Spleen (tissue), 11 donors: ENCODE data around the gene RANBP17. TPM values are rescaled to one million over a fixed set of nuclear protein-coding genes. Genes with fewer than 3 reads are reported as not detected.
"Not testable (repeated sequence)": the region's sequence is repeated elsewhere in the genome, so short reads cannot be mapped to it uniquely, and the experiment has no call there.

Experiments used
- DNase-seq: peaks from one replicate; pipeline ENCODE4 v3.0.0-alpha.2; 2020
- H3K27ac ChIP-seq, 8 donors: fragments of 200-600 bp; sonication (generic) in 7 of 8; 1 replicate in 4 of 8; 2 replicates in 4 of 8; pipeline versions ENCODE4 v1.5.0 to v1.8.0; 2016 to 2021; ENCODE audit warnings: inconsistent platforms in 4 of 8, mild to moderate bottlenecking in 4 of 8, moderate library complexity in 1 of 8
- H3K27me3 ChIP-seq, 7 donors: fragments of 200-600 bp; sonication (generic) in 6 of 7; replicated peaks in 1 of 7; 1 replicate in 4 of 7; 2 replicates in 3 of 7; pipeline versions ENCODE4 v1.5.0 to v1.8.0; 2016 to 2021; ENCODE audit warnings: inconsistent platforms in 3 of 7, mild to moderate bottlenecking in 1 of 7
- H3K36me3 ChIP-seq, 6 donors: fragments of 200-600 bp; sonication (generic) in 5 of 6; 1 replicate in 4 of 6; 2 replicates in 2 of 6; pipeline versions ENCODE4 v1.5.0 to v1.8.0; 2016 to 2021; ENCODE audit warnings: inconsistent platforms in 2 of 6
- H3K4me1 ChIP-seq, 6 donors: fragments of 200-600 bp; sonication (generic) in 5 of 6; 1 replicate in 3 of 6; 2 replicates in 3 of 6; pipeline versions ENCODE4 v1.5.0 to v1.8.0; 2016 to 2021; ENCODE audit warnings: inconsistent platforms in 3 of 6
- H3K4me3 ChIP-seq, 8 donors: fragments of 200-600 bp; sonication (generic) in 7 of 8; 1 replicate in 4 of 8; 2 replicates in 4 of 8; pipeline versions ENCODE4 v1.5.0 to v1.8.0; 2016 to 2021; ENCODE audit warnings: inconsistent platforms in 4 of 8, mild to moderate bottlenecking in 4 of 8, moderate library complexity in 2 of 8
- H3K9me3 ChIP-seq, 8 donors: fragments of 200-600 bp; sonication (generic) in 7 of 8; 1 replicate in 4 of 8; 2 replicates in 4 of 8; pipeline versions ENCODE4 v1.5.0 to v1.8.0; 2016 to 2021; ENCODE audit warnings: inconsistent platforms in 4 of 8
- CTCF ChIP-seq, 11 experiments: fragments of 200-600 bp in 7 of 11; fragments of 450-650 bp in 4 of 11; sonication (generic) in 4 of 11; IDR thresholded peaks in 8 of 11; conservative IDR thresholded peaks in 3 of 11; 1 replicate in 7 of 11; 2 replicates in 4 of 11; pipeline versions ENCODE4 v1.4.0 to v1.8.0; 2016 to 2021; ENCODE audit warnings: antibody characterized with exemption in 11 of 11, inconsistent platforms in 4 of 11, mild to moderate bottlenecking in 1 of 11
- POLR2A ChIP-seq, 3 donors: fragments of 450-650 bp; IDR thresholded peaks; one replicate each; pipeline ENCODE4 v1.5.1; 2017; ENCODE audit warnings: antibody characterized with exemption in 3 of 3, mild to moderate bottlenecking in 1 of 3
- POLR2AphosphoS5 ChIP-seq, 3 donors: sonication (generic); formaldehyde crosslinking; IDR thresholded peaks; one replicate each; pipeline ENCODE4 v1.5.1; 2017; ENCODE audit warnings: antibody characterized with exemption in 3 of 3
- WGBS, 5 donors: extraction: QIAGEN DNeasy Blood & Tissue Kit in 3 of 5; methylation state at CpG; one replicate each; pipeline versions ENCODE4 v1.1.5 to v1.1.7; 2013 to 2018; 5-methylcytosine and 5-hydroxymethylcytosine counted together
- intact Hi-C: fragments of 100-400 bp; cut with DNase I; formaldehyde crosslinking; loops from one replicate; pipeline ENCODE4 v1.15.0; 2023; ENCODE audit warnings: low total_unique reads
- polyA plus RNA-seq, 3 donors: library from polyadenylated mRNA; stranded (reverse); fragments of 200-250 nt; gene quantifications; one replicate each; pipeline ENCODE4 v1.2.1, GENCODE V29; 2013
- total RNA-seq, 7 donors: library from RNA; depleted of rRNA in 3 of 7; stranded (reverse); fragments of >200 nt in 3 of 7; fragmentation: NEBNext Ultra II Directional in 4 of 7; extraction: Animal tissue kit (Norgen Biotek cat#: 25700) in 4 of 7; gene quantifications; one replicate each; pipeline versions ENCODE4 v1.1.0 to v1.2.1, GENCODE V29; 2016 to 2021
- donor health status: healthy with polysubstance abuse.
- donor health status: DM: no; HTN: no; CAD: no; lungs with moderate emphysema.
- donor health status: DM: no; HTN: no; CAD: no.
- donor health status: Bipolar disorder and iron deficiency.
- donor health status: healthy.
- donor health status: DM: no; HTN: no; CAD: no.
- donor health status: DM: yes; HTN: yes; CAD: no.

Gene RANBP17
- total and polyA plus RNA-seq, 10 donors: 0.56 to 6.6 (median 3.4) TPM

GRCh38 chr5:171295801-171296200 is 434.0 kb downstream of the RANBP17 start:
- H3K4me3 ChIP-seq: no peak overlapping the region
- WGBS, 5 donors: 89 to 94% (median 93%) methylated on average over 5 of the region's 5 CpGs
- intact Hi-C loops: no loop called here
- H3K4me1 ChIP-seq: no peaks in the 10 kb centered on the region
- H3K36me3 ChIP-seq: no peaks in the 10 kb centered on the region
- H3K9me3 ChIP-seq: no peaks in the 10 kb centered on the region
- no peak for DNase-seq
- H3K27me3 ChIP-seq: no peaks in the 10 kb centered on the region
- no peak for TF ChIP-seq CTCF (IDR thresholded peaks at IDR 0.05 in 8 of 11, conservative IDR thresholded peaks at IDR 0.05 in 3 of 11)
- no peak for TF ChIP-seq POLR2AphosphoS5 (IDR thresholded peaks at IDR 0.05)
- TF ChIP-seq POLR2A (IDR thresholded peaks at IDR 0.05): no peak
- H3K27ac ChIP-seq: no peak overlapping the region

GRCh38 chr5:171297941-171298340 is 436.1 kb downstream of the RANBP17 start:
- H3K9me3 ChIP-seq, H3K36me3 ChIP-seq, H3K4me3 ChIP-seq, H3K4me1 ChIP-seq, H3K27ac ChIP-seq, intact Hi-C loops, DNase-seq: not testable (repeated sequence)
- H3K27me3 ChIP-seq: peaks cover 0 to 13% (median 0%) of the 10 kb centered on the region in 7 donors
- WGBS, 5 donors: 90 to 97% (median 93%) methylated on average over 6 of the region's 6 CpGs

GRCh38 chr5:171299228-171299627 is 437.4 kb downstream of the RANBP17 start:
- Histone ChIP-seq H3K9me3 (no peaks in the 10 kb centered on the region), H3K4me3 (no peak overlapping the region), H3K4me1 (no peaks in the 10 kb centered on the region), H3K27ac (no peak overlapping the region), H3K36me3 (no peaks in the 10 kb centered on the region), H3K27me3 (peaks cover 0 to 19% (median 4%) of the 10 kb centered on the region in 7 donors)
- 83 to 92% (median 87%) methylated on average over 4 of the region's 4 CpGs for WGBS, 5 donors
- intact Hi-C loops: no loop called here
- TF ChIP-seq POLR2AphosphoS5 (IDR thresholded peaks at IDR 0.05): no peak
- TF ChIP-seq POLR2A (IDR thresholded peaks at IDR 0.05): no peak
- no peak for TF ChIP-seq CTCF (IDR thresholded peaks at IDR 0.05 in 8 of 11, conservative IDR thresholded peaks at IDR 0.05 in 3 of 11)
- DNase-seq: no peak

- no peaks in the 10 kb centered on the region for H3K9me3 ChIP-seq
- H3K4me3 ChIP-seq: no peak overlapping the region
- H3K27ac ChIP-seq: no peak overlapping the region
- intact Hi-C loops: no loop called here
- no peaks in the 10 kb centered on the region for H3K36me3 ChIP-seq
- 86 to 95% (median 88%) methylated on average over 2 of the region's 2 CpGs for WGBS, 5 donors
- no peaks in the 10 kb centered on the region for H3K4me1 ChIP-seq
- peaks cover 0 to 25% (median 11%) of the 10 kb centered on the region in 7 donors for H3K27me3 ChIP-seq
- TF ChIP-seq POLR2A (IDR thresholded peaks at IDR 0.05) (no peak), CTCF (IDR thresholded peaks at IDR 0.05 in 8 of 11, conservative IDR thresholded peaks at IDR 0.05 in 3 of 11) (no peak), POLR2AphosphoS5 (IDR thresholded peaks at IDR 0.05) (no peak)
- DNase-seq: no peak
These were observed 438.0 kb downstream of the RANBP17 start for GRCh38 chr5:171299851-171300250.

- intact Hi-C loops: no loop called here
- WGBS, 5 donors: 89 to 97% (median 93%) methylated on average over 7 of the region's 7 CpGs
- no peak for DNase-seq
- Histone ChIP-seq H3K27me3 (peaks cover 0 to 30% (median 16%) of the 10 kb centered on the region in 7 donors), H3K4me3 (no peak overlapping the region), H3K4me1 (no peaks in the 10 kb centered on the region), H3K27ac (no peak overlapping the region), H3K36me3 (no peaks in the 10 kb centered on the region), H3K9me3 (no peaks in the 10 kb centered on the region)
- TF ChIP-seq POLR2A (IDR thresholded peaks at IDR 0.05) (no peak), POLR2AphosphoS5 (IDR thresholded peaks at IDR 0.05) (no peak), CTCF (IDR thresholded peaks at IDR 0.05 in 8 of 11, conservative IDR thresholded peaks at IDR 0.05 in 3 of 11) (no peak)
These were observed 438.5 kb downstream of the RANBP17 start for GRCh38 chr5:171300358-171300757.
